ENCODE data around the gene PPIE.

Gene PPIE

GRCh38 chr1:39721664-39722063 lies 17.0 kb upstream of the PPIE start:
- Histone ChIP-seq H3K27me3 (peaks cover 0 to 9% of the 10 kb centered on the region in 2 donors), H3K4me3 (no peak overlapping the region), H3K36me3 (no peaks in the 10 kb centered on the region), H3K27ac (no peak overlapping the region), H3K4me1 (no peaks in the 10 kb centered on the region), H3K9me3 (no peaks in the 10 kb centered on the region)
- TF ChIP-seq, protein P1, sequence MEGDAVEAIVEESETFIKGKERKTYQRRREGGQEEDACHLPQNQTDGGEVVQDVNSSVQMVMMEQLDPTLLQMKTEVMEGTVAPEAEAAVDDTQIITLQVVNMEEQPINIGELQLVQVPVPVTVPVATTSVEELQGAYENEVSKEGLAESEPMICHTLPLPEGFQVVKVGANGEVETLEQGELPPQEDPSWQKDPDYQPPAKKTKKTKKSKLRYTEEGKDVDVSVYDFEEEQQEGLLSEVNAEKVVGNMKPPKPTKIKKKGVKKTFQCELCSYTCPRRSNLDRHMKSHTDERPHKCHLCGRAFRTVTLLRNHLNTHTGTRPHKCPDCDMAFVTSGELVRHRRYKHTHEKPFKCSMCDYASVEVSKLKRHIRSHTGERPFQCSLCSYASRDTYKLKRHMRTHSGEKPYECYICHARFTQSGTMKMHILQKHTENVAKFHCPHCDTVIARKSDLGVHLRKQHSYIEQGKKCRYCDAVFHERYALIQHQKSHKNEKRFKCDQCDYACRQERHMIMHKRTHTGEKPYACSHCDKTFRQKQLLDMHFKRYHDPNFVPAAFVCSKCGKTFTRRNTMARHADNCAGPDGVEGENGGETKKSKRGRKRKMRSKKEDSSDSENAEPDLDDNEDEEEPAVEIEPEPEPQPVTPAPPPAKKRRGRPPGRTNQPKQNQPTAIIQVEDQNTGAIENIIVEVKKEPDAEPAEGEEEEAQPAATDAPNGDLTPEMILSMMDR (IDR thresholded peaks at IDR 0.05), result no peak
- DNase-seq, result no peak
- intact Hi-C loops (cut with DNase I; ENCODE audit: low total_unique reads), result no loop called here

DNA sequence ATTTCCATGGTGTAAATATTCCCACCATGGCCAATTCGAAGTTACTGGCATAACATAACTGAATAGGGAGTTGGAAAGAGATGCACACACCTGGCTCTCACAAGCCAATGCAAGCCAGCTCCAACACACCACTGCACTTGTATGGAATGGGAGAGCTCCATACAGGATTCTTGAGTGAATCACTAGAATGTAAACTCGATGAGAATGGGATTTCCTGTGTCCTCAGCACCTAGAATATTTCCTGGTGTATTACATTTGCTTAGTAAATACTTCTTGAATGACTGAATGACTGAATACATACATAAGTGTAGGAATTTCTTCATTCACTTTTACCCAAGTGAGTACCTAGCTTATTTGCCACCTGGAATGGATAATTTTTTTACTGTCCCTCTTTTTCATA lies 16.2 kb upstream of the PPIE start:
- DNase-seq, result no peak
- Histone ChIP-seq H3K4me1 (no peaks in the 10 kb centered on the region), H3K27ac (no peak overlapping the region), H3K4me3 (no peak overlapping the region), H3K9me3 (no peaks in the 10 kb centered on the region), H3K36me3 (no peaks in the 10 kb centered on the region), H3K27me3 (peaks cover 0 to 11% of the 10 kb centered on the region in 2 donors)
- intact Hi-C loops (cut with DNase I; ENCODE audit: low total_unique reads), result no loop called here
- TF ChIP-seq, protein P1 (IDR thresholded peaks at IDR 0.05), result no peak

DNA sequence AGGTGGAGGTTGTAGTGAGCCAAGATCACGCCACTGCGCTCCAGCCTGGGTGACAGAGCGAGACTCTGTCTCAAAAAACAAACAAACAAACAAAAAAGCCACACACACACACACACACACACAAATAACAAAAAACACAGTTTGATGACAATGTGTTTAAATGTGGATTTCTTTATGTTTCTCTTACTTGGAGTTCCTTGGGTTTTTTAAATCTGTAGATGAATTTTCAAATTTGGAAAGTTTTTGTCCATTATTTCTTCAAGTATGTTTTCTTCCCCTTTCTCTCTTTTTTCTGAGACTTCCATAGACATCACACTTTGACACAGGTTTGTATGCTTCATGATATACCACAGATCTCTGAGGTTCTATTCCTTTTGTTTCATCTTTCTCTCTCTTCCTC lies 12.1 kb upstream of the PPIE start:
- TF ChIP-seq, protein P1 (IDR thresholded peaks at IDR 0.05), result no peak
- intact Hi-C loops (cut with DNase I; ENCODE audit: low total_unique reads), result no loop called here
- Histone ChIP-seq H3K36me3 (no peaks in the 10 kb centered on the region), H3K4me1 (no peaks in the 10 kb centered on the region), H3K27ac (no peak overlapping the region), H3K4me3 (no peak overlapping the region), H3K27me3 (peaks cover 0 to 28% of the 10 kb centered on the region in 2 donors), H3K9me3 (no peaks in the 10 kb centered on the region)
- DNase-seq, result no peak

GRCh38 chr1:39727221-39727931 lies 11.3 kb upstream of the PPIE start:
- H3K27me3 ChIP-seq, result peaks cover 0 to 33% of the 10 kb centered on the region in 2 donors
- no peak overlapping the region for H3K27ac ChIP-seq
- TF ChIP-seq, protein P1 (IDR thresholded peaks at IDR 0.05), result no peak
- no peak overlapping the region for H3K4me3 ChIP-seq
- H3K9me3 ChIP-seq, result no peaks in the 10 kb centered on the region
- no peak for DNase-seq
- H3K36me3 ChIP-seq, result no peaks in the 10 kb centered on the region
- H3K4me1 ChIP-seq, result no peaks in the 10 kb centered on the region
- intact Hi-C loops (cut with DNase I; ENCODE audit: low total_unique reads), result no loop called here

DNA sequence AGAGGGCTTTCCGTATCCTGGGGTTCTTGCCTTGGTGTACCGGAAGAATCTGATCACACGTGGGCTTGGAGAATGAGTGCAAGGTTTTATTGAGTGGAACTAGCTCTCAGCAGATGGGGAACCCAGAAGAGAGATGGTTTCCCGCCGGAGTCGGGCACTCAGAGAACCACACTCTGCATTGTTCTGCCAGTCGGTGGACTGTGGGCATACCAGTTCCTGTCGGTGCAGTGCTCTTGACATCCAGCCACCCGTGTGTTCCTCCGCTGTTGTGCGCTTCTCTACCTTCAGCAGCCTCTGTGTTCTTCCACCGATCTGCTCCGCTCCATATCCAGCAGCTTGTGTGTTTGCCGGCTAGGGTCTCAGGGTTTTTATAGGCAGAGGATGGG lies 10.8 kb upstream of the PPIE start:
- intact Hi-C loops (cut with DNase I; ENCODE audit: low total_unique reads), result no loop called here
- Histone ChIP-seq H3K4me3 (no peak overlapping the region), H3K27ac (no peak overlapping the region), H3K9me3 (no peaks in the 10 kb centered on the region), H3K36me3 (no peaks in the 10 kb centered on the region), H3K4me1 (no peaks in the 10 kb centered on the region), H3K27me3 (peaks cover 0 to 38% of the 10 kb centered on the region in 2 donors)
- DNase-seq, result no peak
- TF ChIP-seq, protein P1 (IDR thresholded peaks at IDR 0.05), result no peak

Data from tibial artery (tissue), 4 donors.